Colonic mucosa (tissue), 4 donors: ENCODE data around the gene SMIM24. TPM values are rescaled to one million over a fixed set of nuclear protein-coding genes. Genes with fewer than 3 reads are reported as not detected.
"Not testable (repeated sequence)": the region's sequence is repeated elsewhere in the genome, so short reads cannot be mapped to it uniquely, and the experiment has no call there.

Experiments used
- DNase-seq: peaks from one replicate; pipeline ENCODE4 v3.0.0-alpha.2; 2020
- H3K27ac ChIP-seq: fragments of 200-600 bp; one replicate; pipeline ENCODE4 v1.8.0; 2021
- H3K27me3 ChIP-seq: fragments of 200-600 bp; one replicate; pipeline ENCODE4 v1.8.0; 2021
- H3K36me3 ChIP-seq: fragments of 200-600 bp; one replicate; pipeline ENCODE4 v1.8.0; 2021
- H3K4me1 ChIP-seq: fragments of 200-600 bp; one replicate; pipeline ENCODE4 v1.8.0; 2021; ENCODE audit warnings: mild to moderate bottlenecking
- H3K4me3 ChIP-seq: fragments of 200-600 bp; one replicate; pipeline ENCODE4 v1.8.0; 2021
- H3K9ac ChIP-seq, 2 donors: one replicate each; pipeline ENCODE4 v1.7.0; 2013; ENCODE audit warnings: control low read depth in 2 of 2, low read depth in 2 of 2, low read length in 2 of 2
- H3K9me3 ChIP-seq: fragments of 200-600 bp; one replicate; pipeline ENCODE4 v1.8.0; 2021
- intact Hi-C: fragments of 100-400 bp; cut with DNase I; formaldehyde crosslinking; loops from one replicate; pipeline ENCODE4 v1.14.1; 2022
- total RNA-seq, 2 donors: library from RNA; stranded (reverse); fragmentation: NEBNext Ultra II Directional in 1 of 2; extraction: Animal tissue kit (Norgen Biotek cat#: 25700) in 1 of 2; gene quantifications; one replicate each; pipeline ENCODE4 v1.2.1, GENCODE V29; 2021
- TF ChIP-seq, protein P1 (sequence below): fragments of 200-600 bp; IDR thresholded peaks from one replicate; pipeline ENCODE4 v1.8.0; 2022; ENCODE audit warnings: antibody characterized with exemption, mild to moderate bottlenecking
- donor health status: healthy.
- donor health status: DM: no; HTN: no; CAD: no.
- donor health status: DM: no; HTN: no; CAD: no.

The SMIM24 gene
- total RNA-seq, 2 donors from 2014 or later = 16.1 to 59.0 TPM

- no peak for DNase-seq
- Histone ChIP-seq H3K9ac (no peak overlapping the region), H3K9me3 (no peaks in the 10 kb centered on the region), H3K4me3 (no peak overlapping the region), H3K36me3 (no peaks in the 10 kb centered on the region), H3K27me3 (no peaks in the 10 kb centered on the region), H3K4me1 (peaks cover 6% of the 10 kb centered on the region), H3K27ac (peak overlapping the region; percentile 89)
- intact Hi-C loops = no loop called here
- TF ChIP-seq, protein P1, sequence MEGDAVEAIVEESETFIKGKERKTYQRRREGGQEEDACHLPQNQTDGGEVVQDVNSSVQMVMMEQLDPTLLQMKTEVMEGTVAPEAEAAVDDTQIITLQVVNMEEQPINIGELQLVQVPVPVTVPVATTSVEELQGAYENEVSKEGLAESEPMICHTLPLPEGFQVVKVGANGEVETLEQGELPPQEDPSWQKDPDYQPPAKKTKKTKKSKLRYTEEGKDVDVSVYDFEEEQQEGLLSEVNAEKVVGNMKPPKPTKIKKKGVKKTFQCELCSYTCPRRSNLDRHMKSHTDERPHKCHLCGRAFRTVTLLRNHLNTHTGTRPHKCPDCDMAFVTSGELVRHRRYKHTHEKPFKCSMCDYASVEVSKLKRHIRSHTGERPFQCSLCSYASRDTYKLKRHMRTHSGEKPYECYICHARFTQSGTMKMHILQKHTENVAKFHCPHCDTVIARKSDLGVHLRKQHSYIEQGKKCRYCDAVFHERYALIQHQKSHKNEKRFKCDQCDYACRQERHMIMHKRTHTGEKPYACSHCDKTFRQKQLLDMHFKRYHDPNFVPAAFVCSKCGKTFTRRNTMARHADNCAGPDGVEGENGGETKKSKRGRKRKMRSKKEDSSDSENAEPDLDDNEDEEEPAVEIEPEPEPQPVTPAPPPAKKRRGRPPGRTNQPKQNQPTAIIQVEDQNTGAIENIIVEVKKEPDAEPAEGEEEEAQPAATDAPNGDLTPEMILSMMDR = no peak
Measured at GRCh38 chr19:3433313-3433712, 47.0 kb downstream of the SMIM24 start.

GRCh38 chr19:3431760-3432397, 48.4 kb downstream of the SMIM24 start:
- Histone ChIP-seq H3K36me3 (no peaks in the 10 kb centered on the region), H3K9me3 (no peaks in the 10 kb centered on the region), H3K4me1 (peaks cover 6% of the 10 kb centered on the region), H3K9ac (no peak overlapping the region), H3K27ac (no peak overlapping the region), H3K4me3 (no peak overlapping the region), H3K27me3 (no peaks in the 10 kb centered on the region)
- intact Hi-C loops = no loop called here
- DNase-seq = no peak
- TF ChIP-seq, protein P1 = no peak

- H3K9me3 ChIP-seq, H3K27me3 ChIP-seq, intact Hi-C loops, H3K4me1 ChIP-seq, H3K9ac ChIP-seq, H3K36me3 ChIP-seq, DNase-seq, H3K4me3 ChIP-seq: not testable (repeated sequence)
- H3K27ac ChIP-seq = peak overlapping the region; percentile 57
Measured at GRCh38 chr19:3430366-3430680, 50.0 kb downstream of the SMIM24 start.

GRCh38 chr19:3426433-3426832, 53.9 kb downstream of the SMIM24 start:
- no peaks in the 10 kb centered on the region for H3K4me1 ChIP-seq
- H3K27me3 ChIP-seq = no peaks in the 10 kb centered on the region
- H3K4me3 ChIP-seq = no peak overlapping the region
- H3K9me3 ChIP-seq = no peaks in the 10 kb centered on the region
- H3K9ac ChIP-seq = peak overlapping the region in 1 of 2 donors; percentile 2
- TF ChIP-seq, protein P1 = no peak
- no peak overlapping the region for H3K27ac ChIP-seq
- no peak for DNase-seq
- no peaks in the 10 kb centered on the region for H3K36me3 ChIP-seq
- intact Hi-C loops = no loop called here

Other genes with a start within 250 kb of the SMIM24 start
- 10 to 100 TPM; 42.0 to 71.3 TPM for gene NFIC, start 113.9 kb downstream of the SMIM24 start, total RNA-seq
- 1 to 10 TPM; 4.3 to 6.2 TPM for gene SMIM44, start 2.9 kb upstream of the SMIM24 start, total RNA-seq
- gene DOHH, start 20.1 kb upstream of the SMIM24 start, total RNA-seq = 10 to 100 TPM in 1 of 2 donors, 1 to 10 TPM in 1; 9.5 to 24.4 TPM
- 10 to 100 TPM; 45.8 to 62.5 TPM for gene FZR1, start 25.8 kb upstream of the SMIM24 start, total RNA-seq
- gene TEKTIP1, start 58.6 kb upstream of the SMIM24 start, total RNA-seq = 1 to 10 TPM; 1.5 to 4.7 TPM
- 10 to 100 TPM; 28.4 to 54.3 TPM for gene MFSD12, start 77.1 kb upstream of the SMIM24 start, total RNA-seq
- 100 to 1,000 TPM in 1 of 2 donors, 10 to 100 TPM in 1; 87.9 to 118 TPM for gene HMG20B, start 92.4 kb upstream of the SMIM24 start, total RNA-seq
- gene GIPC3, start 105.0 kb upstream of the SMIM24 start, total RNA-seq = 1 to 10 TPM in 1 of 2 donors, under 1 TPM in 1; 0.40 to 1.1 TPM
- gene TBXA2R, start 126.3 kb upstream of the SMIM24 start, total RNA-seq = 1 to 10 TPM; 1.5 to 1.7 TPM
- 10 to 100 TPM; 12.0 to 35.1 TPM for gene CACTIN, start 146.3 kb upstream of the SMIM24 start, total RNA-seq
- 10 to 100 TPM; 22.8 to 31.2 TPM for gene PIP5K1C, start 219.9 kb upstream of the SMIM24 start, total RNA-seq
- 100 to 1,000 TPM; 268 to 296 TPM for gene TJP3, start 227.9 kb upstream of the SMIM24 start, total RNA-seq